Measurements from ENCODE around the gene ZNF438. TPM values are rescaled to one million over a fixed set of nuclear protein-coding genes. Genes with fewer than 3 reads are reported as not detected.

ZNF438 gene
- total RNA-seq, 1 experiment from 2014 or later = 0.83 TPM

- Histone ChIP-seq H3K27me3 (ENCODE audit: insufficient read depth, low read length) (no peaks in the 10 kb centered on the region), H2BK120ac (ENCODE audit: low read depth, low read length, poor library complexity, severe bottlenecking) (no peak overlapping the region), H3K4me2 (ENCODE audit: insufficient read depth, insufficient read length, low read length) (no peak overlapping the region), H4K91ac (ENCODE audit: insufficient read length, low read depth, low read length) (no peak overlapping the region), H3K18ac (ENCODE audit: insufficient read length, low read depth, low read length) (no peak overlapping the region), H3K79me2 (ENCODE audit: insufficient read depth, low read length) (no peaks in the 10 kb centered on the region), H2BK12ac (ENCODE audit: insufficient read length, low read depth, low read length) (no peak overlapping the region), H2BK15ac (ENCODE audit: low read depth, low read length) (no peak overlapping the region), H3K27ac (ENCODE audit: insufficient read length, low read depth, low read length) (no peak overlapping the region), H3K4me1 (ENCODE audit: insufficient read depth, low read length) (peaks cover 4% of the 10 kb centered on the region; the same call in 1 of the 2 replicates), H3K23me2 (ENCODE audit: insufficient read length, low read depth, low read length, poor library complexity, severe bottlenecking) (no peaks in the 10 kb centered on the region), H3T11ph (ENCODE audit: low read length) (no peak overlapping the region), H3K79me1 (ENCODE audit: insufficient read depth, low read depth, low read length, poor library complexity, severe bottlenecking) (no peaks in the 10 kb centered on the region), H3K23ac (ENCODE audit: insufficient read length, low read depth, low read length) (no peak overlapping the region), H4K20me1 (ENCODE audit: control insufficient read depth, insufficient read depth, insufficient read length) (no peaks in the 10 kb centered on the region), H3K4ac (ENCODE audit: low read depth, low read length) (no peak overlapping the region), H2BK20ac (ENCODE audit: low read depth, low read length, poor library complexity, severe bottlenecking) (no peak overlapping the region), H3K56ac (ENCODE audit: insufficient read length, low read depth, low read length) (no peak overlapping the region), H4K8ac (replicated peaks; ENCODE audit: insufficient read length, low read depth, low read length) (no peak overlapping the region), H2BK5ac (ENCODE audit: insufficient read length, low read length) (no peak overlapping the region), H2AFZ (ENCODE audit: low read length) (no peak overlapping the region), H3K9ac (ENCODE audit: extremely low read depth, insufficient read length, low read length) (no peak overlapping the region), H2AK5ac (ENCODE audit: insufficient read length, low read length) (no peak overlapping the region), H3K14ac (ENCODE audit: insufficient read depth, low read length) (no peak overlapping the region), H4K5ac (ENCODE audit: insufficient read length, low read depth, low read length) (no peak overlapping the region), H3K9me3 (ENCODE audit: control insufficient read depth, low read depth, low read length) (no peaks in the 10 kb centered on the region)
- peaks cover 43 to 47% of the 10 kb centered on the region in 2 experiments for H3K4me1 Mint-ChIP-seq
- WGBS (ENCODE audit: extremely low coverage, insufficient read length, low lambda C conversion rate) = no CpG with 5 or more reads among the region's 6 CpGs
- H3K27me3 Mint-ChIP-seq (ENCODE audit: low read depth) = peaks cover 63% of the 10 kb centered on the region
- peak overlapping the region; percentile 49 to 76 for H3K4me3 Mint-ChIP-seq
- TF ChIP-seq CTCF (conservative IDR thresholded peaks at IDR 0.05) = no peak
- H3K36me3 Mint-ChIP-seq (ENCODE audit: insufficient read depth in 1 of 3, low read depth in 3 of 3) = no peaks in the 10 kb centered on the region; a peak in 1 of 7 replicates
- H3K27ac Mint-ChIP-seq = no peak overlapping the region; a peak in 1 of 7 replicates
- no peak for DNase-seq
- H3K9me3 Mint-ChIP-seq = peaks cover 0 to 3% of the 10 kb centered on the region in 2 experiments; a peak in 2 of 5 replicates
Observed at GRCh38 chr10:31033147-31033546, 1.5 kb upstream of the ZNF438 start.
